Lung (tissue), 12 donors: ENCODE data around the gene CYP4F8. TPM values are rescaled to one million over a fixed set of nuclear protein-coding genes. Genes with fewer than 3 reads are reported as not detected.
A peak's percentile ranks its signal among the peaks of the same experiment; 100 is the strongest.

Experiments
- ATAC-seq: fragments of 200-7000 bp; cut with Tn5 transposase; one replicate; pipeline ENCODE4 v1.9.1; 2020; ENCODE audit warnings: moderate number of reproducible peaks; ENCODE audit not compliant: insufficient read depth, low FRiP score
- DNase-seq, 3 donors: peaks; one replicate each; pipeline ENCODE4 v3.0.0-alpha.2; 2013 to 2017
- H3K27ac ChIP-seq, 2 donors: one replicate each; pipeline ENCODE4 v1.5.1; 2013; ENCODE audit warnings: mild to moderate bottlenecking in 2 of 2, moderate library complexity in 2 of 2, control low read depth in 1 of 2, inconsistent platforms in 1 of 2, low read depth in 1 of 2, low read length in 1 of 2
- H3K27me3 ChIP-seq, 3 donors: one replicate each; pipeline ENCODE4 v1.5.1; 2013; ENCODE audit warnings: low read length in 2 of 3; ENCODE audit not compliant: control insufficient read depth in 3 of 3, insufficient read depth in 3 of 3
- H3K36me3 ChIP-seq, 4 donors: one replicate each; pipeline ENCODE4 v1.5.1; 2013; ENCODE audit warnings: low read length in 4 of 4, mild to moderate bottlenecking in 1 of 4, moderate library complexity in 1 of 4; ENCODE audit not compliant: control insufficient read depth in 4 of 4, insufficient read depth in 4 of 4
- H3K4me1 ChIP-seq, 5 donors: one replicate each; pipeline ENCODE4 v1.5.1; 2013; ENCODE audit warnings: low read length in 5 of 5, mild to moderate bottlenecking in 2 of 5, moderate library complexity in 1 of 5; ENCODE audit not compliant: control insufficient read depth in 5 of 5, insufficient read depth in 5 of 5
- H3K4me3 ChIP-seq: one replicate; pipeline ENCODE4 v1.5.1; 2013; ENCODE audit warnings: mild to moderate bottlenecking, control low read depth, moderate library complexity
- H3K9ac ChIP-seq, 2 donors: one replicate each; pipeline ENCODE4 v1.5.1; 2013; ENCODE audit warnings: low read length in 2 of 2, control low read depth in 1 of 2; ENCODE audit not compliant: insufficient read depth in 1 of 2
- H3K9me3 ChIP-seq, 4 donors: one replicate each; pipeline ENCODE4 v1.5.1; 2013; ENCODE audit warnings: low read length in 3 of 4, mild to moderate bottlenecking in 1 of 4, moderate library complexity in 1 of 4; ENCODE audit not compliant: control insufficient read depth in 4 of 4, insufficient read depth in 3 of 4
- WGBS, 2 donors: extraction: QIAGEN DNeasy Blood & Tissue Kit; methylation state at CpG; one replicate each; pipeline ENCODE4 v1.1.7; 2013; 5-methylcytosine and 5-hydroxymethylcytosine counted together
- polyA plus RNA-seq, 2 donors: library from polyadenylated mRNA; stranded (reverse); fragments of 200-250 nt; gene quantifications; one replicate each; pipeline ENCODE4 v1.2.1, GENCODE V29; 2013
- total RNA-seq, 2 donors: library from RNA; depleted of rRNA in 1 of 2; stranded (reverse); fragments of >200 nt in 1 of 2; gene quantifications; one replicate each; pipeline ENCODE4 v1.2.1, GENCODE V29; 2014 to 2021
- TF ChIP-seq, protein P1 (sequence below): IDR thresholded peaks from 2 replicates; pipeline ENCODE4 v1.5.1; 2012; ENCODE audit warnings: mild to moderate bottlenecking; ENCODE audit errors: control extremely low read depth, extremely low read depth
- donor health status: control.
- donor health status: control.
- donor health status: Bipolar disorder and iron deficiency.
- donor health status: healthy.
- donor health status: DM: yes; HTN: yes; CAD: no.

Gene CYP4F8
- total and polyA plus RNA-seq, 4 donors: not detected

DNA sequence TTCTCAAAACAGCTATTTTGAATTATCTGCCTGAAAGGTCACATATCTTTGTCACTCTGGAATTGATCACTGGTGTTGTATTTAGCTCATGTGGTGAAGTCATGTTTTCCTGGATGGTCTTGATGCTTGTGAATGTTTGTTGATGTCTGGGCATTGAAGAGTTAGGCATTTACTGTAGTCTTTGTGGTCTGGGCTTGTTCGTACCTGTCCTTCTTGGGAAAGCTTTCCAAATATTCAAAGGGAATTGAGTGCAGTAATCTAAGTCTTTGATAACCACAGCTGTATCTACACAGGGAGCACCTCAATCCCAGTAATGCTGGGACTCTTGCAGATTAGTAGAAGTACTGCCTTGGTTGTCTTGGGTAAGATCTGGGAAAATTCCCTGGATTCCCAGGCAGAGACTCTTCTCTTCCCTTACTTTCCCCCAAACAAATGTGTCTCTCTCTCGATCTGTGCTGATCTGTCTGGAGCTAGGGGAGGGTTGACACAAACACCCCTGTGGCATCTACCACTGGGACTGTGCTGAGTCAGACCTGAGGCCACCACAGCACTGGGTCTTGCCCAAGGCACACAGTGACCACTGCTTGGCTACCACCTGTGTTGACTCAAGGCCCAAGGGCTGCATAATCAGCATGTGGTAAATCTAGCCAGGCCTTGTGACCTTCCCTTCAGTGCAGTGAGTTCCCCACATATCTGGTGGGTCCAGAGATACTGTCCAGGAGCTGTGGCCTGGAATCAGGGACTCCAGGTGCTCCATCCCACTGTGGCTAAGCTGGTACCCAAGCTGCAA is 20.2 kb downstream of the CYP4F8 start:
- no peak for DNase-seq
- no peak overlapping the region for H3K4me3 ChIP-seq
- no peak overlapping the region for H3K9ac ChIP-seq
- H3K9me3 ChIP-seq: peaks cover 0 to 2% (median 0%) of the 10 kb centered on the region in 4 donors
- TF ChIP-seq, protein P1, sequence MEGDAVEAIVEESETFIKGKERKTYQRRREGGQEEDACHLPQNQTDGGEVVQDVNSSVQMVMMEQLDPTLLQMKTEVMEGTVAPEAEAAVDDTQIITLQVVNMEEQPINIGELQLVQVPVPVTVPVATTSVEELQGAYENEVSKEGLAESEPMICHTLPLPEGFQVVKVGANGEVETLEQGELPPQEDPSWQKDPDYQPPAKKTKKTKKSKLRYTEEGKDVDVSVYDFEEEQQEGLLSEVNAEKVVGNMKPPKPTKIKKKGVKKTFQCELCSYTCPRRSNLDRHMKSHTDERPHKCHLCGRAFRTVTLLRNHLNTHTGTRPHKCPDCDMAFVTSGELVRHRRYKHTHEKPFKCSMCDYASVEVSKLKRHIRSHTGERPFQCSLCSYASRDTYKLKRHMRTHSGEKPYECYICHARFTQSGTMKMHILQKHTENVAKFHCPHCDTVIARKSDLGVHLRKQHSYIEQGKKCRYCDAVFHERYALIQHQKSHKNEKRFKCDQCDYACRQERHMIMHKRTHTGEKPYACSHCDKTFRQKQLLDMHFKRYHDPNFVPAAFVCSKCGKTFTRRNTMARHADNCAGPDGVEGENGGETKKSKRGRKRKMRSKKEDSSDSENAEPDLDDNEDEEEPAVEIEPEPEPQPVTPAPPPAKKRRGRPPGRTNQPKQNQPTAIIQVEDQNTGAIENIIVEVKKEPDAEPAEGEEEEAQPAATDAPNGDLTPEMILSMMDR: no peak
- H3K27me3 ChIP-seq: no peaks in the 10 kb centered on the region
- no peak for ATAC-seq
- peak overlapping the region in 1 of 2 donors; percentile 5 for H3K27ac ChIP-seq
- WGBS, 2 donors: 53 to 67% methylated on average over 2 of the region's 2 CpGs
- H3K4me1 ChIP-seq: no peaks in the 10 kb centered on the region
- no peaks in the 10 kb centered on the region for H3K36me3 ChIP-seq

GRCh38 chr19:15636026-15636425 is 21.0 kb downstream of the CYP4F8 start:
- H3K4me3 ChIP-seq: no peak overlapping the region
- H3K4me1 ChIP-seq: peaks cover 0 to 3% (median 0%) of the 10 kb centered on the region in 5 donors
- H3K27me3 ChIP-seq: no peaks in the 10 kb centered on the region
- TF ChIP-seq, protein P1: no peak
- H3K9me3 ChIP-seq: peaks cover 0 to 2% (median 0%) of the 10 kb centered on the region in 4 donors
- H3K9ac ChIP-seq: no peak overlapping the region
- H3K27ac ChIP-seq: no peak overlapping the region
- H3K36me3 ChIP-seq: no peaks in the 10 kb centered on the region
- ATAC-seq (no peak), DNase-seq (no peak)
- WGBS, 2 donors: 93 to 96% methylated on average over 2 of the region's 2 CpGs

DNA sequence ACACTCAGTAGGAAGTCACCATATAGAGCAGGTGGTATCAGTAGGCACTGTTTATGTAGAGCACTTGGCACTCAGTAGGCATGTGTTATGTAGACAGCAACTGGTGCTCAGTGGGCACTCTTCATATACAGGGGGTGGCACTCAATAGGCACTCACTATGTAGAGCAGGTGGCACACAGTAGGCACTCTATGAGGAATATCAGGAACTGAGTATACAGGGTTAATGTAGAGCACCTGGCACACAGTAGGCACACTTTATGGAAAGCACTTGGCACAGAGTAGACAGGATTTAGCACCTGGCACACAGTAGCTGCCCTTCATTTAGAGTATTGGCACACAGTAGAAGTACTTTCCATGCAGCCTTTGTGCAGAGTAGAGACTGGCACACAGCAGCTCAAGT is 24.6 kb downstream of the CYP4F8 start:
- Histone ChIP-seq H3K27me3 (no peaks in the 10 kb centered on the region), H3K27ac (no peak overlapping the region), H3K9ac (no peak overlapping the region), H3K9me3 (peaks cover 0 to 2% (median 0%) of the 10 kb centered on the region in 4 donors), H3K4me3 (no peak overlapping the region), H3K36me3 (no peaks in the 10 kb centered on the region), H3K4me1 (peaks cover 0 to 7% (median 0%) of the 10 kb centered on the region in 5 donors)
- no peak for DNase-seq
- ATAC-seq: no peak
- TF ChIP-seq, protein P1: no peak
